WI38 (cell line): ENCODE results near the gene PDZRN3.

Experiments used
- H3K4me3 ChIP-seq: 2 replicates; pipeline ENCODE4 v1.5.1; 2011; ENCODE audit warnings: low read depth, mild to moderate bottlenecking, control low read depth, low read length
- TF ChIP-seq, protein P1 (sequence below): IDR thresholded peaks from 2 replicates; pipeline ENCODE4 v1.5.1; 2012; ENCODE audit warnings: low read depth, mild to moderate bottlenecking, control low read depth, low read length

Gene PDZRN3

DNA sequence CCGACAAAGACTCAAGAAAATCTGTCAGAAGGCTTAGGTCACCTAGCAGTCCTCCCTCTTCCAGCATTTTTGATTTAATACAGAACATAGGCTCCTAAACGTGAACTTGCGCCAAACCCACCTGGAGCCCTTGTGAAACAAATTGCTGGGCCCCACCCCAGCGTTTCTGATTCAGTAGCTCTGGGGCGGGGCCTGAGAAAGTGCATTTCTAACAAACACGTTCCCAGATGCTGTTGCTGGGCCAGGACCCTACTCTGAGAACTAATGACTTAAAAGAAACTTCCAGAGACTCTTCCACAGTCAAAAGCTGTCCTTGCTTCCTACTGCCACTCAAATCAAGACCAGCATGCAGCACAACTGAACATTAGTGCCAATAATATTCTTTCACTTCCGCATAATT, 198.1 kb downstream of the PDZRN3 start:
- H3K4me3 ChIP-seq = no peak overlapping the region
- TF ChIP-seq, protein P1, sequence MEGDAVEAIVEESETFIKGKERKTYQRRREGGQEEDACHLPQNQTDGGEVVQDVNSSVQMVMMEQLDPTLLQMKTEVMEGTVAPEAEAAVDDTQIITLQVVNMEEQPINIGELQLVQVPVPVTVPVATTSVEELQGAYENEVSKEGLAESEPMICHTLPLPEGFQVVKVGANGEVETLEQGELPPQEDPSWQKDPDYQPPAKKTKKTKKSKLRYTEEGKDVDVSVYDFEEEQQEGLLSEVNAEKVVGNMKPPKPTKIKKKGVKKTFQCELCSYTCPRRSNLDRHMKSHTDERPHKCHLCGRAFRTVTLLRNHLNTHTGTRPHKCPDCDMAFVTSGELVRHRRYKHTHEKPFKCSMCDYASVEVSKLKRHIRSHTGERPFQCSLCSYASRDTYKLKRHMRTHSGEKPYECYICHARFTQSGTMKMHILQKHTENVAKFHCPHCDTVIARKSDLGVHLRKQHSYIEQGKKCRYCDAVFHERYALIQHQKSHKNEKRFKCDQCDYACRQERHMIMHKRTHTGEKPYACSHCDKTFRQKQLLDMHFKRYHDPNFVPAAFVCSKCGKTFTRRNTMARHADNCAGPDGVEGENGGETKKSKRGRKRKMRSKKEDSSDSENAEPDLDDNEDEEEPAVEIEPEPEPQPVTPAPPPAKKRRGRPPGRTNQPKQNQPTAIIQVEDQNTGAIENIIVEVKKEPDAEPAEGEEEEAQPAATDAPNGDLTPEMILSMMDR = no peak

GRCh38 chr3:73423116-73423515, 201.6 kb downstream of the PDZRN3 start:
- TF ChIP-seq, protein P1 = no peak
- H3K4me3 ChIP-seq = no peak overlapping the region

DNA sequence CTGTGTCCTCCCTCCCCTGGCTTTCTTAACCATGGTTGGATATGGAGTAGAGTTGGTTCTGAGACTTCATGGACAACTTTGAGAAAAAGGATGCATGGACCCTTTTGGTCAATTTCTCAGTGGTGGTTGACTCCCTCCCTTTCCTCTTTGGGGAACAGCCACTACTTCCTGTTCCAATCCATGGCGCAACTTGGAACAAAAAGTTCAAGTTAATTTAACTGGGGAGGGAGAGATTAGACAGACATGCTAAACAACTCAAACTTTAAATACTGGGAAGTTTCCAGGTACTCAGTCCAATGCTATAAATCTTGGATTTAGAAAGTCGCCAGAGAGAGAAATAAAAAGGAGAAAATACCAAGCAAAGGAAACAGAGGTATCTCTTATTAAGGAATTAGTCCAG, 202.2 kb downstream of the PDZRN3 start:
- no peak overlapping the region for H3K4me3 ChIP-seq
- TF ChIP-seq, protein P1 = no peak

DNA sequence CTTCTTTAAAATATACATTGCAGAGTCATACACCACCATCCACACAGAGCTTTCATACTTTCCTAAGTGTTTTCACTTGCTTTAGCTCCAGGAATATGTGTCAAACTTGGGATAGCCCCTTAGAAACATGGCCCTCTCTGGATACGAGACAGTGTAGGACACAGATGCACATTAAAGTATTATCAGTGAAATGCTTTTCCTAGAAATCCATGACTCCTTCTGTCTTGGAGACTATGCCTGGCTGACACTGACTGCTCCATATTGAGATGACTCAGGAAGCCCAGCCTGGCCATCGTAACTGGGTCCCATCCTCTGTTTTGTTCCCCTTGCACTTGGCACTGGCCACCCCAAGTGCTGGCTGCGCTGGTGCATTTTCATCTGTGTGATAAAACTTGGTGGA, 204.8 kb downstream of the PDZRN3 start:
- TF ChIP-seq, protein P1 = no peak
- peak overlapping the region; percentile 15; the same call in 1 of the 2 replicates for H3K4me3 ChIP-seq

- peak overlapping the region; percentile 15 for H3K4me3 ChIP-seq
Measured at GRCh38 chr3:73419179-73419803, 205.4 kb downstream of the PDZRN3 start.

GRCh38 chr3:73418681-73419080, 206.1 kb downstream of the PDZRN3 start:
- TF ChIP-seq, protein P1 = no peak
- H3K4me3 ChIP-seq = no peak overlapping the region

More at GRCh38 chr3:73419179-73419803, 205.4 kb downstream of the PDZRN3 start:
- TF ChIP-seq, protein P1 = peak; percentile 20; the same call in 1 of the 2 replicates

- TF ChIP-seq, protein P1 = no peak
- H3K4me3 ChIP-seq = no peak overlapping the region
Measured at GRCh38 chr3:73415118-73415517, 209.6 kb downstream of the PDZRN3 start.
